Bronchial epithelial cell (primary cell): ENCODE results near the gene HAO2. TPM values are rescaled to one million over a fixed set of nuclear protein-coding genes. Genes with fewer than 3 reads are reported as not detected.

ENCODE experiments used
- DNase-seq: peaks from one replicate; pipeline ENCODE4 v3.0.0-alpha.2; 2010; ENCODE audit warnings: low read depth
- FAIRE-seq: peaks from 2 replicates; lab custom pipeline; 2011; peaks lifted over from hg19 to GRCh38; lab: Jason Lieb, UNC
- H3K27me3 ChIP-seq: 2 replicates; pipeline ENCODE4 v1.5.1; 2011; ENCODE audit warnings: low read length; ENCODE audit not compliant: control insufficient read depth, insufficient read depth
- H3K36me3 ChIP-seq: 2 replicates; pipeline ENCODE4 v1.5.1; 2011; ENCODE audit warnings: low read length; ENCODE audit not compliant: control insufficient read depth, insufficient read depth
- H3K4me3 ChIP-seq: 2 replicates; pipeline ENCODE4 v1.5.1; 2011; ENCODE audit warnings: mild to moderate bottlenecking, low read depth, low read length, control low read depth
- total RNA-seq: library from RNA; depleted of rRNA; stranded (reverse); fragments of >200 nt; gene quantifications from 2 replicates; pipeline ENCODE4 v1.2.1, GENCODE V29; 2014
- TF ChIP-seq, protein P1 (sequence below): IDR thresholded peaks from 2 replicates; pipeline ENCODE4 v1.5.1; 2011; ENCODE audit warnings: mild to moderate bottlenecking, moderate library complexity, low read length, control low read depth, inconsistent platforms; ENCODE audit not compliant: insufficient read depth, severe bottlenecking

HAO2 gene
- total RNA-seq, 1 donor from 2014 or later = not detected

DNA sequence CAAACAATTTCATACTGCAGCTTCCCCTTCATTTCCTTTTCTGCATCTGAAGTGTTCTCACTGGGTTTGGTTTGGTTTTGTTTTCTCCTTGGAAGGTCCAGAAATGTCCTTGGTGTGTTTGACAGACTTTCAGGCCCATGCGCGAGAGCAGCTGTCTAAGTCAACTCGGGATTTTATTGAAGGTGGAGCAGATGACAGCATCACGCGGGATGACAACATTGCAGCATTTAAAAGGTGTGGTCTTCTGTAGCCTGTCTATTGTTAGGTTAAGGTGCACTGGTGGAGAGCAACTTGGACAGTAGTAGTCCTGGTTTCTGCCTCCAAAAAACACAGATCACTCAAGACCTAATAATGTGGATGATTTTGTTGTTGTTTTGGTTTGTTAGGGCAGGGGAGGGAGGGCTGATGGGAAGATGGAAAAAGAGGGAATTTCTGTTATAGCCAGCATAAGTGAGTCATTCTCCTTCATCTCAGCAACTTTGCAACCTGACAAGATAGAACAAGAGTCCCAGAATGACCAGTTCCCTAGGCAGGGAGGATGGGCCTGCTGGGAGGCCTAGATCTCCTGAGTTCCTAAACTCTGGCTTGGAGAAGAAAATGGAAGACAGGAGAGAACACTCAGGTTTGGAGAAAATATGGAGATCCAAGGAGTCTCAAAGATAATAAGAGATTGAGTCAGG lies 12.5 kb downstream of the HAO2 start:
- Histone ChIP-seq H3K36me3 (no peaks in the 10 kb centered on the region), H3K27me3 (no peaks in the 10 kb centered on the region), H3K4me3 (no peak overlapping the region)
- FAIRE-seq (no peak), DNase-seq (peak; percentile 43)
- TF ChIP-seq, protein P1, sequence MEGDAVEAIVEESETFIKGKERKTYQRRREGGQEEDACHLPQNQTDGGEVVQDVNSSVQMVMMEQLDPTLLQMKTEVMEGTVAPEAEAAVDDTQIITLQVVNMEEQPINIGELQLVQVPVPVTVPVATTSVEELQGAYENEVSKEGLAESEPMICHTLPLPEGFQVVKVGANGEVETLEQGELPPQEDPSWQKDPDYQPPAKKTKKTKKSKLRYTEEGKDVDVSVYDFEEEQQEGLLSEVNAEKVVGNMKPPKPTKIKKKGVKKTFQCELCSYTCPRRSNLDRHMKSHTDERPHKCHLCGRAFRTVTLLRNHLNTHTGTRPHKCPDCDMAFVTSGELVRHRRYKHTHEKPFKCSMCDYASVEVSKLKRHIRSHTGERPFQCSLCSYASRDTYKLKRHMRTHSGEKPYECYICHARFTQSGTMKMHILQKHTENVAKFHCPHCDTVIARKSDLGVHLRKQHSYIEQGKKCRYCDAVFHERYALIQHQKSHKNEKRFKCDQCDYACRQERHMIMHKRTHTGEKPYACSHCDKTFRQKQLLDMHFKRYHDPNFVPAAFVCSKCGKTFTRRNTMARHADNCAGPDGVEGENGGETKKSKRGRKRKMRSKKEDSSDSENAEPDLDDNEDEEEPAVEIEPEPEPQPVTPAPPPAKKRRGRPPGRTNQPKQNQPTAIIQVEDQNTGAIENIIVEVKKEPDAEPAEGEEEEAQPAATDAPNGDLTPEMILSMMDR = no peak

DNA sequence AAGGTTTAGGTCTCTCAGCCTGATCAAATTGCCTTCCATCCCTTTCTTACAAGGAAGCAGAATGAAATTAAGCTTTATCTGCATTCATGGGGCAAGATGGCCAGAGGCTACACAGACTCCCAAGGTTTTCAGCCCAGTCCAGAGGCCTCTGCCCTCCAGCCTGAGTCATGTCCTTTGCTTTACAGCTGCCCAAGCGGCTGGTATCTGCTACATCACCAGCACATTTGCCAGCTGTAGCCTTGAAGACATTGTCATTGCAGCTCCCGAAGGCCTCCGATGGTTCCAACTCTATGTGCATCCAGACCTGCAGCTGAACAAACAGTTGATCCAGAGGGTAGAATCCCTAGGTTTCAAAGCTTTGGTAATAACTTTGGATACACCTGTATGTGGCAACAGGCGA lies 16.0 kb downstream of the HAO2 start:
- H3K4me3 ChIP-seq = no peak overlapping the region
- FAIRE-seq (no peak), DNase-seq (no peak)
- TF ChIP-seq, protein P1 = no peak
- no peaks in the 10 kb centered on the region for H3K36me3 ChIP-seq
- H3K27me3 ChIP-seq = peaks cover 4% of the 10 kb centered on the region

DNA sequence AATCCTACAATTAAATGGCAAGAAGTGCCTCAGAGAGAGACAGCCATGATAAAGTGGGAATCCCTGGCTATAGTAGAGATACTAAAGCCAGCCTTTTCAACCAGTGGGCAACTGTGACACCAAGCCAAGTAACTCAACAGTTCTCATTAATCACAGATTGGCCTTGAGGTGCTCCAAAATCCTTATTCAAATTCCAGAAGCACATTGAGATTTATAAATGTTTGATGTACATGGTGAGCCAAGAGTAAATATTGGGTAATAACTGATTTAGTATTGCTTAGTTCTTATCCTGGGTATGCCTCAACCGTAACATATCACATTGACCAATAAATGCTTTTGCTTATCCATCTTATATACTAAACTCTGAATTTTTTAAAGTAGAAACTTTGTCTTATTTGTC lies 17.1 kb downstream of the HAO2 start:
- DNase-seq (no peak), FAIRE-seq (no peak)
- TF ChIP-seq, protein P1 = no peak
- Histone ChIP-seq H3K4me3 (no peak overlapping the region), H3K36me3 (no peaks in the 10 kb centered on the region), H3K27me3 (peaks cover 4% of the 10 kb centered on the region)

DNA sequence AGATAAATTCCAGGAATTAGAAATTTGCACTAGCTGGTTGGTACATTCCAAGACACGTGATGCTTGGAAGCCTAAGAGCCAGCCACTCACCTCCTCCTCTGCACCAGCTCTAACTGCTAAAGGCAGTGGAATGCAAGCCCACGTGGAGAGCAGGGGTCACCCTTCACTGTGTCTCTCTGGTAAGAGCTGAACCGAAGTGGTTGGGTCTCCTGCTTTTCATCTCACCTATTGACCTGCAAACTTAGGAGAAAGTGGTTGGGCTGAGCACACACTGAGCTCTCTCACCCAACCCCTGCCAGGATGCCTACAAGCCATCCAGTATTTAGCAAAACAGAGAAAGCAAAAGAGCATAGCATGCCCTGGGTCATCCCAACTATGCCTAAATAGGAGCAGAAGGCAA lies 19.3 kb downstream of the HAO2 start:
- FAIRE-seq = peak; percentile 76
- Histone ChIP-seq H3K4me3 (no peak overlapping the region), H3K27me3 (peaks cover 7% of the 10 kb centered on the region), H3K36me3 (no peaks in the 10 kb centered on the region)
- TF ChIP-seq, protein P1 = no peak
- no peak for DNase-seq

DNA sequence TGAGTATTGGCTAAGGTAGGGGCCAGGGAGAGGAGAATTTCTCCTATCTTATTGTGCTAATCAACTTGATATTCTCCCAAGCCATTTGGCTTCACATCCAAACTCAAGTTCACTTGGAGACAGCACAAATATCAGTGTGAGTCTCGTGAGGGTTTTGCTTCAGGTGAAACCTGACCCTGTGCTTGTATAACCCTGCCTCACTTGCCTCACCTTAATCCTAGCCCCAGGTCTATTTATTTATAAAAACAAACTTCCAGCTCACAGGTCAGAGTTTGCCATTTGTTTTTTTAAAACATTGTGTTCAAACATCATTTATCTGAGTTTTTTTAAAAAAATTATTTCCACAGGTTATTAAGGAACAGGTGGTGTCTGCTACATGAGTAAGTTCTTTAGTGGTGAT lies 19.9 kb downstream of the HAO2 start:
- TF ChIP-seq, protein P1 = no peak
- Histone ChIP-seq H3K27me3 (peaks cover 7% of the 10 kb centered on the region), H3K36me3 (no peaks in the 10 kb centered on the region), H3K4me3 (no peak overlapping the region)
- FAIRE-seq (no peak), DNase-seq (no peak)

DNA sequence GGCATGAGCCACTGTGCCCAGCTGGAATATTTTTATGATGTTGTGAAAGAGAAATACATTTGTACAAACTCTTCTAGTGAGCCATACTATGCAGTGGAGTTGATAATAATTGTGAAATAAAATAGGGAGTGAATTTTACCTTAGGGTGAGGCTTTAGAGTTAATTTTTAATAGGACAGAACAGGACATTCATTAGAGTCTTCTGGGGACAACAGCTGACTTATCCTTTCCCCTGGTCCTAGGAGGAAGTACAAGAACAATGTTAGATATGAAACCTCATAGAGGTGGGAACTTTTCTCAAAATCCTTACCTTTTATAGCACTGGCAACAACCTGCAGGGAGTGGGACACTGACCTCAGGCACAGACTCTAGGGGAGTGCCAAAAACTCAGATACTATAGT lies 21.9 kb downstream of the HAO2 start:
- TF ChIP-seq, protein P1 = no peak
- H3K4me3 ChIP-seq = no peak overlapping the region
- DNase-seq = no peak
- FAIRE-seq = no peak
- no peaks in the 10 kb centered on the region for H3K36me3 ChIP-seq
- H3K27me3 ChIP-seq = peaks cover 7% of the 10 kb centered on the region
